ENCODE data around the gene KRT86.

Gene KRT86

GRCh38 chr12:52235822-52236361 lies 38.6 kb upstream of the KRT86 start:
- H3K4me1 ChIP-seq (ENCODE audit: low read length) = no peaks in the 10 kb centered on the region
- H3K79me2 ChIP-seq (ENCODE audit: low read length) = no peaks in the 10 kb centered on the region
- H3K4me3 ChIP-seq (ENCODE audit: low read length) = no peak overlapping the region
- H3K9ac ChIP-seq (ENCODE audit: low read length) = no peak overlapping the region
- no peaks in the 10 kb centered on the region for H3K9me3 ChIP-seq (ENCODE audit: insufficient read depth, low read length)
- no peak overlapping the region for H2AFZ ChIP-seq (ENCODE audit: low read depth, low read length)
- no peaks in the 10 kb centered on the region for H3K36me3 ChIP-seq (replicated peaks; ENCODE audit: low read depth, low read length)
- H3K27ac ChIP-seq (ENCODE audit: low read length) = no peak overlapping the region
- no peak overlapping the region for H3K4me2 ChIP-seq (ENCODE audit: low read length)
- H4K20me1 ChIP-seq (ENCODE audit: insufficient read depth, low read length) = no peaks in the 10 kb centered on the region
- H3K27me3 ChIP-seq (ENCODE audit: low read depth, low read length) = no peaks in the 10 kb centered on the region
- TF ChIP-seq EZH2phosphoT487 (IDR thresholded peaks at IDR 0.05; ENCODE audit: low read depth) = no peak
- TF ChIP-seq CTCF (IDR thresholded peaks at IDR 0.05; ENCODE audit: low read depth, low read length) = no peak

- Histone ChIP-seq H3K9me3 (ENCODE audit: insufficient read depth, low read length) (no peaks in the 10 kb centered on the region), H3K9ac (ENCODE audit: low read length) (no peak overlapping the region), H3K79me2 (ENCODE audit: low read length) (no peaks in the 10 kb centered on the region), H2AFZ (ENCODE audit: low read depth, low read length) (no peak overlapping the region), H3K36me3 (replicated peaks; ENCODE audit: low read depth, low read length) (no peaks in the 10 kb centered on the region), H3K4me2 (ENCODE audit: low read length) (no peak overlapping the region), H3K27me3 (ENCODE audit: low read depth, low read length) (no peaks in the 10 kb centered on the region), H3K4me1 (ENCODE audit: low read length) (no peaks in the 10 kb centered on the region), H4K20me1 (ENCODE audit: insufficient read depth, low read length) (no peaks in the 10 kb centered on the region), H3K4me3 (ENCODE audit: low read length) (no peak overlapping the region), H3K27ac (ENCODE audit: low read length) (no peak overlapping the region)
- TF ChIP-seq EZH2phosphoT487 (IDR thresholded peaks at IDR 0.05; ENCODE audit: low read depth) (no peak), CTCF (IDR thresholded peaks at IDR 0.05; ENCODE audit: low read depth, low read length) (no peak)
These were observed 37.9 kb upstream of the KRT86 start for GRCh38 chr12:52236386-52237050.

GRCh38 chr12:52238207-52238840 lies 36.1 kb upstream of the KRT86 start:
- no peak overlapping the region for H2AFZ ChIP-seq (ENCODE audit: low read depth, low read length)
- H3K27ac ChIP-seq (ENCODE audit: low read length) = no peak overlapping the region
- no peaks in the 10 kb centered on the region for H3K36me3 ChIP-seq (replicated peaks; ENCODE audit: low read depth, low read length)
- H3K9ac ChIP-seq (ENCODE audit: low read length) = no peak overlapping the region
- H3K27me3 ChIP-seq (ENCODE audit: low read depth, low read length) = no peaks in the 10 kb centered on the region
- peaks cover 6% of the 10 kb centered on the region for H3K4me1 ChIP-seq (ENCODE audit: low read length)
- TF ChIP-seq CTCF (IDR thresholded peaks at IDR 0.05; ENCODE audit: low read depth, low read length) = no peak
- TF ChIP-seq EZH2phosphoT487 (IDR thresholded peaks at IDR 0.05; ENCODE audit: low read depth) = no peak
- no peaks in the 10 kb centered on the region for H4K20me1 ChIP-seq (ENCODE audit: insufficient read depth, low read length)
- no peaks in the 10 kb centered on the region for H3K79me2 ChIP-seq (ENCODE audit: low read length)
- no peaks in the 10 kb centered on the region for H3K9me3 ChIP-seq (ENCODE audit: insufficient read depth, low read length)
- no peak overlapping the region for H3K4me3 ChIP-seq (ENCODE audit: low read length)
- no peak overlapping the region for H3K4me2 ChIP-seq (ENCODE audit: low read length)

- no peak overlapping the region for H3K4me2 ChIP-seq (ENCODE audit: low read length)
- TF ChIP-seq EZH2phosphoT487 (IDR thresholded peaks at IDR 0.05; ENCODE audit: low read depth) (no peak), CTCF (IDR thresholded peaks at IDR 0.05; ENCODE audit: low read depth, low read length) (no peak)
- no peaks in the 10 kb centered on the region for H4K20me1 ChIP-seq (ENCODE audit: insufficient read depth, low read length)
- no peak overlapping the region for H2AFZ ChIP-seq (ENCODE audit: low read depth, low read length)
- H3K9ac ChIP-seq (ENCODE audit: low read length) = no peak overlapping the region
- H3K27ac ChIP-seq (ENCODE audit: low read length) = no peak overlapping the region
- no peaks in the 10 kb centered on the region for H3K36me3 ChIP-seq (replicated peaks; ENCODE audit: low read depth, low read length)
- H3K4me3 ChIP-seq (ENCODE audit: low read length) = no peak overlapping the region
- no peaks in the 10 kb centered on the region for H3K27me3 ChIP-seq (ENCODE audit: low read depth, low read length)
- no peaks in the 10 kb centered on the region for H3K9me3 ChIP-seq (ENCODE audit: insufficient read depth, low read length)
- no peaks in the 10 kb centered on the region for H3K79me2 ChIP-seq (ENCODE audit: low read length)
- H3K4me1 ChIP-seq (ENCODE audit: low read length) = peaks cover 14% of the 10 kb centered on the region
These were observed 35.4 kb upstream of the KRT86 start for GRCh38 chr12:52238916-52239646.

Data from OCI-LY3 (cell line).